WERI-Rb-1 (cell line): ENCODE data around the gene ZNF662.

Experiments
- DNase-seq: peaks from one replicate; pipeline ENCODE4 v3.0.0-alpha.2; 2020
- H3K27ac ChIP-seq: fragments of 250-450 bp; sonication (Bioruptor Pico); 2 replicates; pipeline ENCODE4 v1.5.1; 2020; ENCODE audit warnings: mild to moderate bottlenecking, moderate library complexity
- H3K27me3 ChIP-seq: fragments of 250-450 bp; sonication (Bioruptor Pico); 2 replicates; pipeline ENCODE4 v1.5.1; 2021; ENCODE audit warnings: mild to moderate bottlenecking, low read depth, moderate library complexity; ENCODE audit not compliant: insufficient read depth, severe bottlenecking
- H3K36me3 ChIP-seq: fragments of 250-450 bp; sonication (Bioruptor Pico); 2 replicates; pipeline ENCODE4 v1.5.1; 2020; ENCODE audit warnings: mild to moderate bottlenecking, moderate library complexity
- H3K4me3 ChIP-seq: 2 replicates; pipeline ENCODE4 v1.5.1; 2011; ENCODE audit warnings: low read depth, mild to moderate bottlenecking, control low read depth, low read length
- H3K9me3 ChIP-seq: fragments of 250-450 bp; sonication (Bioruptor Pico); 2 replicates; pipeline ENCODE4 v1.5.1; 2021; ENCODE audit warnings: mild to moderate bottlenecking, moderate library complexity; ENCODE audit not compliant: severe bottlenecking
- CTCF ChIP-seq: IDR thresholded peaks from 2 replicates; pipeline ENCODE4 v1.5.1; 2011; ENCODE audit warnings: low read depth, mild to moderate bottlenecking, control low read depth, inconsistent platforms, low read length

Gene ZNF662

GRCh38 chr3:42868841-42869240, 37.1 kb upstream of the ZNF662 start:
- H3K4me3 ChIP-seq = no peak overlapping the region
- H3K36me3 ChIP-seq = no peaks in the 10 kb centered on the region
- no peak for TF ChIP-seq CTCF
- H3K27ac ChIP-seq = no peak overlapping the region
- H3K9me3 ChIP-seq = no peaks in the 10 kb centered on the region
- DNase-seq = no peak
- no peaks in the 10 kb centered on the region for H3K27me3 ChIP-seq

- DNase-seq = no peak
- H3K9me3 ChIP-seq = no peaks in the 10 kb centered on the region
These were observed 34.2 kb upstream of the ZNF662 start for GRCh38 chr3:42871592-42872196.

GRCh38 chr3:42872718-42873117, 33.2 kb upstream of the ZNF662 start:
- TF ChIP-seq CTCF = no peak
- Histone ChIP-seq H3K9me3 (no peaks in the 10 kb centered on the region), H3K27ac (no peak overlapping the region), H3K4me3 (no peak overlapping the region), H3K27me3 (no peaks in the 10 kb centered on the region), H3K36me3 (no peaks in the 10 kb centered on the region)
- DNase-seq = no peak

More at GRCh38 chr3:42871592-42872196, 34.2 kb upstream of the ZNF662 start:
- no peaks in the 10 kb centered on the region for H3K36me3 ChIP-seq
- TF ChIP-seq CTCF = no peak
- H3K27me3 ChIP-seq = no peaks in the 10 kb centered on the region
- no peak overlapping the region for H3K27ac ChIP-seq
- no peak overlapping the region for H3K4me3 ChIP-seq

GRCh38 chr3:42873221-42873982, 32.5 kb upstream of the ZNF662 start:
- Histone ChIP-seq H3K4me3 (no peak overlapping the region), H3K27ac (no peak overlapping the region), H3K27me3 (no peaks in the 10 kb centered on the region), H3K36me3 (no peaks in the 10 kb centered on the region), H3K9me3 (no peaks in the 10 kb centered on the region)
- DNase-seq = no peak
- TF ChIP-seq CTCF = no peak

GRCh38 chr3:42874749-42875148, 31.2 kb upstream of the ZNF662 start:
- Histone ChIP-seq H3K27me3 (no peaks in the 10 kb centered on the region), H3K9me3 (no peaks in the 10 kb centered on the region), H3K27ac (no peak overlapping the region), H3K36me3 (no peaks in the 10 kb centered on the region), H3K4me3 (no peak overlapping the region)
- TF ChIP-seq CTCF = no peak
- DNase-seq = no peak
